Transverse colon (tissue), 4 donors: ENCODE measurements around the gene CFAP65. TPM values are rescaled to one million over a fixed set of nuclear protein-coding genes. Genes with fewer than 3 reads are reported as not detected.

Source experiments
- DNase-seq: peaks from one replicate; pipeline ENCODE4 v3.0.0-alpha.2; 2019
- H3K27ac ChIP-seq, 4 donors: fragments of 200-600 bp; sonication (generic); 2 replicates each; pipeline ENCODE4 v1.5.1; 2016 to 2018; ENCODE audit warnings: inconsistent platforms in 4 of 4
- H3K27me3 ChIP-seq: fragments of 200-600 bp; sonication (generic); 2 replicates; pipeline ENCODE4 v1.5.1; 2017; ENCODE audit warnings: inconsistent platforms
- H3K36me3 ChIP-seq, 4 donors: fragments of 200-600 bp; sonication (generic); 2 replicates each; pipeline ENCODE4 v1.5.1; 2017 to 2019; ENCODE audit warnings: inconsistent platforms in 4 of 4
- H3K4me1 ChIP-seq, 4 donors: fragments of 200-600 bp; sonication (generic); 2 replicates each; pipeline ENCODE4 v1.5.1; 2017 to 2020; ENCODE audit warnings: inconsistent platforms in 4 of 4
- H3K4me3 ChIP-seq, 4 donors: fragments of 200-600 bp; sonication (generic); 1 replicate in 1 of 4; 2 replicates in 3 of 4; pipeline versions ENCODE4 v1.5.1 to v1.6.1; 2017 to 2019; ENCODE audit warnings: inconsistent platforms in 4 of 4
- H3K9me3 ChIP-seq, 2 donors: fragments of 200-600 bp; sonication (generic); 2 replicates each; pipeline ENCODE4 v1.5.1; 2017 to 2019; ENCODE audit warnings: inconsistent platforms in 2 of 2
- EP300 ChIP-seq: sonication (generic); formaldehyde crosslinking; IDR thresholded peaks from one replicate; pipeline ENCODE4 v1.6.1; 2017; ENCODE audit warnings: antibody characterized with exemption, low read depth
- POLR2A ChIP-seq: fragments of 450-650 bp; IDR thresholded peaks from one replicate; pipeline ENCODE4 v1.6.1; 2016; ENCODE audit warnings: antibody characterized with exemption, mild to moderate bottlenecking, moderate library complexity
- POLR2AphosphoS5 ChIP-seq, 3 donors: sonication (generic); formaldehyde crosslinking; IDR thresholded peaks; one replicate each; pipeline ENCODE4 v1.6.1; 2016; ENCODE audit warnings: antibody characterized with exemption in 3 of 3
- WGBS, 2 donors: methylation state at CpG; one replicate each; pipeline ENCODE4 v1.1.5; 2018; ENCODE audit warnings: low coverage in 1 of 2; 5-methylcytosine and 5-hydroxymethylcytosine counted together
- in situ Hi-C, 4 donors: fragments of 200-750 bp; cut with MboI; loops; one replicate each; pipeline versions ENCODE4 v1.15.0 to v1.15.1; 2017; ENCODE audit warnings: low sequenced_read_pairs in 3 of 4, low pct_ligation_motif_present in 1 of 4, low pct_unique_long_range_greater_than_20kb in 1 of 4
- intact Hi-C: fragments of 100-400 bp; cut with DNase I; formaldehyde crosslinking; loops from one replicate; pipeline ENCODE4 v1.15.1; 2023; ENCODE audit warnings: low total_unique reads
- total RNA-seq, 4 donors: library from RNA; depleted of rRNA; stranded (reverse); fragments of >200 nt; gene quantifications; one replicate each; pipeline ENCODE4 v1.1.0, GENCODE V29; 2016
- TF ChIP-seq, protein P1 (sequence below), 5 experiments: fragments of 200-600 bp in 3 of 5; fragments of 450-650 bp in 2 of 5; sonication (generic) in 3 of 5; IDR thresholded peaks; 1 replicate in 2 of 5; 2 replicates in 3 of 5; pipeline ENCODE4 v1.5.1; 2016 to 2017; ENCODE audit warnings: antibody characterized with exemption in 5 of 5, inconsistent platforms in 3 of 5, mild to moderate bottlenecking in 2 of 5, moderate library complexity in 1 of 5

The CFAP65 gene
- total RNA-seq, 4 donors from 2014 or later: 0.64 to 3.0 (median 1.5) TPM; not detected in 1

DNA sequence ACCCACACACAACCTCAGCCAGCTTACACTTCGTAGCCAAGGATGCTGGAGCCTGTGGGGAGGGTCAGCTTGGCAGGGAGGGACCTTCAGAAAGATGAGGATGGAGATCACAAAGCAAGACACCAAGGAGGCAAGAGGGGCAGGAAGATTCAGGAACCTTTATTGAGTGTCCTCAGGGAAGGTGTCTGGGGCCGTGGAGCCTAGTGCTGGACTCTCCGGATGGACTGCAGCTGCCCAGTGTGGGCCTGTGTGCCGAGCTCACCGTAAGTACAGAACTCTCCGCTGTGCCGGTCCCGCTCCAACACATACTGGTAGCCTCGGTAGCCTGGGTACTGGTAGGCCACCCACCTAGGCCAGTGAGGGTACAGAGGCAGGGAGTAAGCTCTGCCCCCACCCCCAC lies 51.3 kb downstream of the CFAP65 start:
- Histone ChIP-seq H3K36me3 (no peaks in the 10 kb centered on the region), H3K4me1 (peaks cover 15 to 24% (median 23%) of the 10 kb centered on the region in 4 donors), H3K9me3 (no peaks in the 10 kb centered on the region), H3K27me3 (peaks cover 100% of the 10 kb centered on the region), H3K27ac (no peak overlapping the region), H3K4me3 (no peak overlapping the region)
- no peak for DNase-seq
- in situ Hi-C loops (no loop called here), intact Hi-C loops (no loop called here)
- TF ChIP-seq POLR2A (no peak), EP300 (no peak), POLR2AphosphoS5 (IDR thresholded peaks at IDR 0.05) (no peak)
- TF ChIP-seq, protein P1, sequence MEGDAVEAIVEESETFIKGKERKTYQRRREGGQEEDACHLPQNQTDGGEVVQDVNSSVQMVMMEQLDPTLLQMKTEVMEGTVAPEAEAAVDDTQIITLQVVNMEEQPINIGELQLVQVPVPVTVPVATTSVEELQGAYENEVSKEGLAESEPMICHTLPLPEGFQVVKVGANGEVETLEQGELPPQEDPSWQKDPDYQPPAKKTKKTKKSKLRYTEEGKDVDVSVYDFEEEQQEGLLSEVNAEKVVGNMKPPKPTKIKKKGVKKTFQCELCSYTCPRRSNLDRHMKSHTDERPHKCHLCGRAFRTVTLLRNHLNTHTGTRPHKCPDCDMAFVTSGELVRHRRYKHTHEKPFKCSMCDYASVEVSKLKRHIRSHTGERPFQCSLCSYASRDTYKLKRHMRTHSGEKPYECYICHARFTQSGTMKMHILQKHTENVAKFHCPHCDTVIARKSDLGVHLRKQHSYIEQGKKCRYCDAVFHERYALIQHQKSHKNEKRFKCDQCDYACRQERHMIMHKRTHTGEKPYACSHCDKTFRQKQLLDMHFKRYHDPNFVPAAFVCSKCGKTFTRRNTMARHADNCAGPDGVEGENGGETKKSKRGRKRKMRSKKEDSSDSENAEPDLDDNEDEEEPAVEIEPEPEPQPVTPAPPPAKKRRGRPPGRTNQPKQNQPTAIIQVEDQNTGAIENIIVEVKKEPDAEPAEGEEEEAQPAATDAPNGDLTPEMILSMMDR (IDR thresholded peaks at IDR 0.05): no peak
- WGBS, 2 donors: 35% methylated on average over 9 of the region's 9 CpGs; no CpG with 5 or more reads in 1 of the 2 donors

GRCh38 chr2:218988650-218989049 lies 52.7 kb downstream of the CFAP65 start:
- H3K4me1 ChIP-seq: peaks cover 14 to 29% (median 27%) of the 10 kb centered on the region in 4 donors
- H3K27me3 ChIP-seq: peaks cover 100% of the 10 kb centered on the region
- TF ChIP-seq POLR2AphosphoS5 (IDR thresholded peaks at IDR 0.05) (no peak), EP300 (no peak), POLR2A (no peak)
- TF ChIP-seq, protein P1 (IDR thresholded peaks at IDR 0.05): no peak
- 65% methylated on average over 2 of the region's 2 CpGs; no CpG with 5 or more reads in 1 of the 2 donors for WGBS, 2 donors
- in situ Hi-C loops (no loop called here), intact Hi-C loops (no loop called here)
- H3K9me3 ChIP-seq: no peaks in the 10 kb centered on the region
- H3K4me3 ChIP-seq: no peak overlapping the region
- H3K36me3 ChIP-seq: no peaks in the 10 kb centered on the region
- DNase-seq: no peak
- no peak overlapping the region for H3K27ac ChIP-seq

GRCh38 chr2:218988164-218988563 lies 53.2 kb downstream of the CFAP65 start:
- H3K27ac ChIP-seq: no peak overlapping the region
- no peak for DNase-seq
- no peaks in the 10 kb centered on the region for H3K36me3 ChIP-seq
- no peaks in the 10 kb centered on the region for H3K9me3 ChIP-seq
- peaks cover 9 to 24% (median 22%) of the 10 kb centered on the region in 4 donors for H3K4me1 ChIP-seq
- in situ Hi-C loops: no loop called here
- intact Hi-C loops: no loop called here
- TF ChIP-seq POLR2A (no peak), POLR2AphosphoS5 (IDR thresholded peaks at IDR 0.05) (no peak), EP300 (no peak)
- TF ChIP-seq, protein P1 (IDR thresholded peaks at IDR 0.05): no peak
- 33 to 68% methylated on average over 1 to 3 of the region's 3 CpGs for WGBS, 2 donors
- H3K27me3 ChIP-seq: peaks cover 100% of the 10 kb centered on the region
- no peak overlapping the region for H3K4me3 ChIP-seq

GRCh38 chr2:218986148-218986761 lies 55.1 kb downstream of the CFAP65 start:
- H3K4me1 ChIP-seq: peaks cover 14 to 34% (median 29%) of the 10 kb centered on the region in 4 donors
- H3K9me3 ChIP-seq: no peaks in the 10 kb centered on the region
- TF ChIP-seq EP300: no peak
- TF ChIP-seq POLR2AphosphoS5 (IDR thresholded peaks at IDR 0.05): no peak
- TF ChIP-seq, protein P1 (IDR thresholded peaks at IDR 0.05): no peak
- TF ChIP-seq POLR2A: no peak
- in situ Hi-C loops (no loop called here), intact Hi-C loops (no loop called here)
- no peak overlapping the region for H3K4me3 ChIP-seq
- no peak for DNase-seq
- no peak overlapping the region for H3K27ac ChIP-seq
- WGBS, 2 donors: 28 to 40% methylated on average over 2 to 4 of the region's 4 CpGs
- H3K36me3 ChIP-seq: no peaks in the 10 kb centered on the region
- H3K27me3 ChIP-seq: peaks cover 100% of the 10 kb centered on the region
